GM12878 (cell line): ENCODE results near the gene TGFBR3. TPM values are rescaled to one million over a fixed set of nuclear protein-coding genes. Genes with fewer than 3 reads are reported as not detected.

Experiments used
- ATAC-seq: fragments of 200-7000 bp; cut with Tn5 transposase; 3 replicates; pipeline ENCODE4 v1.9.1; 2020; ENCODE audit warnings: mild to moderate bottlenecking, moderate library complexity
- BruUV-seq: library from RNA; stranded (reverse); fragments of 400-500 nt; replicated peaks from 2 replicates; lab custom pipeline; 2021; lab: Mats Ljungman, UMichigan
- CTCF ChIA-PET: fragments of 300-600 bp; sonication (Branson Sonifier 250); formaldehyde crosslinking; extraction: SDS; loops from one replicate; lab custom pipeline; 2021; ENCODE audit warnings: inconsistent platforms; lab: Yijun Ruan, JAX
- POLR2A ChIA-PET: fragments of 350-600 bp; formaldehyde crosslinking; extraction: SDS; loops from one replicate; lab custom pipeline; 2021; ENCODE audit warnings: inconsistent platforms; lab: Charles Lee
- RAD21 ChIA-PET: fragments of 300-600 bp; sonication (Branson Sonifier 250); formaldehyde crosslinking; loops from one replicate; lab custom pipeline; 2023; ENCODE audit warnings: antibody characterized with exemption; ENCODE audit not compliant: unreplicated experiment; lab: Charles Lee
- SMC1A ChIA-PET: fragments of 300-600 bp; sonication (Branson Sonifier 250); formaldehyde crosslinking; loops from one replicate; lab custom pipeline; 2023; ENCODE audit not compliant: unreplicated experiment, uncharacterized antibody; lab: Charles Lee
- DNase-seq: peaks from one replicate; pipeline ENCODE4 v3.0.0-alpha.2; 2011; ENCODE audit warnings: low read depth, low spot score
- FAIRE-seq: peaks from 3 replicates; lab custom pipeline; 2011; peaks lifted over from hg19 to GRCh38; lab: Jason Lieb, UNC
- H2AFZ ChIP-seq: 2 replicates; pipeline ENCODE4 v1.6.0; 2011; ENCODE audit warnings: low read depth, low read length, control low read depth; ENCODE audit not compliant: control insufficient read depth
- H3K27ac ChIP-seq: 2 replicates; pipeline ENCODE4 v1.5.1; 2011; ENCODE audit warnings: control low read depth; ENCODE audit not compliant: control insufficient read depth, insufficient read depth
- H3K27me3 ChIP-seq, 2 experiments: replicated peaks in 1 of 2; 2 replicates each; pipeline versions ENCODE4 v1.6.0 to v1.6.1; 2011; ENCODE audit warnings: low read length in 1 of 2; ENCODE audit not compliant: control insufficient read depth in 2 of 2, insufficient read depth in 2 of 2
- H3K36me3 ChIP-seq, 2 experiments: 2 replicates each; pipeline ENCODE4 v1.5.1; 2011; ENCODE audit warnings: low read length in 1 of 2; ENCODE audit not compliant: control insufficient read depth in 2 of 2, insufficient read depth in 2 of 2
- H3K4me1 ChIP-seq: 2 replicates; pipeline ENCODE4 v1.6.1; 2011; ENCODE audit warnings: mild to moderate bottlenecking, low read length, moderate library complexity, mixed read lengths; ENCODE audit not compliant: control insufficient read depth, insufficient read depth
- H3K4me2 ChIP-seq: 2 replicates; pipeline ENCODE4 v1.6.0; 2011; ENCODE audit warnings: control low read depth; ENCODE audit not compliant: control insufficient read depth, insufficient read depth
- H3K4me3 ChIP-seq: fragments of 200-600 bp; sonication (generic); 2 replicates; pipeline ENCODE4 v1.5.1; 2016
- H3K79me2 ChIP-seq: 2 replicates; pipeline ENCODE4 v1.6.0; 2011; ENCODE audit warnings: low read length; ENCODE audit not compliant: control insufficient read depth, insufficient read depth
- H3K9ac ChIP-seq: 2 replicates; pipeline ENCODE4 v1.8.0; 2011; ENCODE audit warnings: low read length, control low read depth, mixed read lengths; ENCODE audit not compliant: control insufficient read depth, insufficient read depth
- H3K9me3 ChIP-seq: replicated peaks from 3 replicates; pipeline ENCODE4 v1.5.1; 2011; ENCODE audit warnings: mild to moderate bottlenecking, low read length; ENCODE audit not compliant: control insufficient read depth, insufficient read depth
- H4K20me1 ChIP-seq: 2 replicates; pipeline ENCODE4 v1.6.0; 2011; ENCODE audit not compliant: control insufficient read depth, insufficient read depth
- ATF2 ChIP-seq: IDR thresholded peaks from 2 replicates; pipeline ENCODE4 v1.6.1; 2012; ENCODE audit warnings: low read length, inconsistent platforms
- FOXM1 ChIP-seq: IDR thresholded peaks from 2 replicates; pipeline ENCODE4 v1.6.1; 2012; ENCODE audit warnings: low read depth, mild to moderate bottlenecking, inconsistent platforms, low read length, moderate library complexity
- HDAC6 ChIP-seq: fragments of 200-600 bp; sonication (generic); IDR thresholded peaks from one replicate; pipeline ENCODE4 v1.8.0; 2017; ENCODE audit warnings: antibody characterized with exemption; ENCODE audit not compliant: unreplicated experiment
- KDM1A ChIP-seq: fragments of 200-600 bp; sonication (generic); IDR thresholded peaks from 2 replicates; pipeline ENCODE4 v1.6.1; 2016; ENCODE audit warnings: borderline replicate concordance
- MYC ChIP-seq: IDR thresholded peaks from 2 replicates; pipeline ENCODE4 v1.6.1; 2011; ENCODE audit warnings: mild to moderate bottlenecking, low read length, moderate library complexity, inconsistent platforms; ENCODE audit not compliant: insufficient read depth, insufficient replicate concordance, insufficient read length, severe bottlenecking
- NFXL1 ChIP-seq: fragments of 450-650 bp; IDR thresholded peaks from 2 replicates; pipeline ENCODE4 v1.6.1; 2017; ENCODE audit warnings: antibody characterized with exemption, mild to moderate bottlenecking, borderline replicate concordance
- POLR2AphosphoS2 ChIP-seq: IDR thresholded peaks from 2 replicates; pipeline ENCODE4 v1.6.1; 2011; ENCODE audit warnings: low read depth, mild to moderate bottlenecking, low read length, improper control_type of control experiment, moderate library complexity
- POLR2AphosphoS5 ChIP-seq: IDR thresholded peaks from 2 replicates; pipeline ENCODE4 v1.6.1; 2011; ENCODE audit warnings: mild to moderate bottlenecking, low read length, inconsistent platforms
- REST ChIP-seq: IDR thresholded peaks from 2 replicates; pipeline ENCODE4 v1.6.1; 2012; ENCODE audit warnings: mild to moderate bottlenecking, low read depth, low read length
- RFX5 ChIP-seq: IDR thresholded peaks from 2 replicates; pipeline ENCODE4 v1.6.1; 2011; ENCODE audit warnings: low read depth, low read length, improper control_type of control experiment
- RUNX3 ChIP-seq: IDR thresholded peaks from 2 replicates; pipeline ENCODE4 v1.6.1; 2012; ENCODE audit warnings: low read length, inconsistent platforms
- SPI1 ChIP-seq: IDR thresholded peaks from 2 replicates; pipeline ENCODE4 v1.6.1; 2011; ENCODE audit warnings: low read depth, mild to moderate bottlenecking, low read length, moderate library complexity, borderline replicate concordance; ENCODE audit not compliant: insufficient read depth
- SREBF2 ChIP-seq: IDR thresholded peaks from 2 replicates; pipeline ENCODE4 v1.6.1; 2012; ENCODE audit warnings: mild to moderate bottlenecking, low read length
- SUZ12 ChIP-seq: fragments of 200-600 bp; sonication (generic); IDR thresholded peaks from one replicate; pipeline ENCODE4 v1.6.1; 2018; ENCODE audit warnings: antibody characterized with exemption, mild to moderate bottlenecking; ENCODE audit not compliant: unreplicated experiment
- TAF1 ChIP-seq: IDR thresholded peaks from 2 replicates; pipeline ENCODE4 v1.6.1; 2011; ENCODE audit warnings: mild to moderate bottlenecking, low read depth, low read length, borderline replicate concordance
- WRNIP1 ChIP-seq: IDR thresholded peaks from 2 replicates; pipeline ENCODE4 v1.6.1; 2011; ENCODE audit warnings: low read depth, low read length, improper control_type of control experiment, borderline replicate concordance
- ZNF207 ChIP-seq: fragments of 450-650 bp; IDR thresholded peaks from 2 replicates; pipeline ENCODE4 v1.6.1; 2014; ENCODE audit warnings: antibody characterized with exemption, mild to moderate bottlenecking, borderline replicate concordance
- WGBS: methylation state at CpG from one replicate; pipeline ENCODE4 v1.1.6; 2016; ENCODE audit warnings: low lambda C conversion rate; ENCODE audit not compliant: insufficient replicate concordance, insufficient coverage; ENCODE audit errors: missing lambda C conversion rate; 5-methylcytosine and 5-hydroxymethylcytosine counted together
- in situ Hi-C: fragments of 300-500 bp; cut with MboI; formaldehyde crosslinking; loops from 9 replicates; pipeline ENCODE4 v1.14.3; 2018; ENCODE audit warnings: mixed read lengths
- intact Hi-C: fragments of 100-400 bp; cut with micrococcal nuclease; formaldehyde crosslinking; loops from one replicate; pipeline ENCODE4 v1.14.2; 2022; ENCODE audit not compliant: unreplicated experiment
- polyA plus RNA-seq, 11 experiments: library from polyadenylated mRNA; depleted of rRNA in 4 of 11; unstranded in 6 of 11; stranded (reverse) in 5 of 11; fragments of >200 nt; fragmentation: Nextera tagmentation in 4 of 11; fragmentation: Illumina TruSeq in 1 of 11; extraction: Ambion mirVana in 4 of 11; extraction: Trizol in 1 of 11; gene quantifications; 1 replicate in 1 of 11; 2 replicates in 10 of 11; pipeline versions ENCODE4 v1.2.1 to v1.2.3, GENCODE V29; 2011 to 2016; ENCODE audit warnings: inconsistent platforms in 2 of 11, missing spikeins in 2 of 11, low read depth in 1 of 11
- total RNA-seq, 4 experiments: library from RNA; depleted of rRNA in 3 of 4; stranded (reverse); fragments of >200 nt in 3 of 4; fragmentation: Illumina TruSeq in 1 of 4; extraction: Trizol in 1 of 4; gene quantifications; 2 replicates each; pipeline versions ENCODE4 v1.2.1 to v1.2.3, GENCODE V29; 2013 to 2021
- TF ChIP-seq, protein P1 (sequence below): IDR thresholded peaks from 2 replicates; pipeline ENCODE4 v1.6.1; 2011; ENCODE audit warnings: borderline replicate concordance, low read depth, mild to moderate bottlenecking, moderate library complexity, low read length; ENCODE audit not compliant: insufficient read depth, poor library complexity, severe bottlenecking

TGFBR3 gene
- total and polyA plus RNA-seq, 10 of the 15 experiments (the other 5 are each of a cell fraction or from before 2014, with no cell fraction given) = 2.7 to 16.5 (median 12.6) TPM

- no peak overlapping the region for H2AFZ ChIP-seq
- CTCF ChIA-PET = no interaction called here
- in situ Hi-C loops = no loop called here
- H4K20me1 ChIP-seq = no peaks in the 10 kb centered on the region
- TF ChIP-seq ZNF207 = no peak
- no peak for TF ChIP-seq HDAC6
- TF ChIP-seq RFX5 = no peak
- no peak for TF ChIP-seq NFXL1
- TF ChIP-seq TAF1 = no peak
- TF ChIP-seq KDM1A = no peak
- no peak for TF ChIP-seq WRNIP1
- no peak for TF ChIP-seq POLR2AphosphoS5
- TF ChIP-seq POLR2AphosphoS2 = no peak
- TF ChIP-seq, protein P1, sequence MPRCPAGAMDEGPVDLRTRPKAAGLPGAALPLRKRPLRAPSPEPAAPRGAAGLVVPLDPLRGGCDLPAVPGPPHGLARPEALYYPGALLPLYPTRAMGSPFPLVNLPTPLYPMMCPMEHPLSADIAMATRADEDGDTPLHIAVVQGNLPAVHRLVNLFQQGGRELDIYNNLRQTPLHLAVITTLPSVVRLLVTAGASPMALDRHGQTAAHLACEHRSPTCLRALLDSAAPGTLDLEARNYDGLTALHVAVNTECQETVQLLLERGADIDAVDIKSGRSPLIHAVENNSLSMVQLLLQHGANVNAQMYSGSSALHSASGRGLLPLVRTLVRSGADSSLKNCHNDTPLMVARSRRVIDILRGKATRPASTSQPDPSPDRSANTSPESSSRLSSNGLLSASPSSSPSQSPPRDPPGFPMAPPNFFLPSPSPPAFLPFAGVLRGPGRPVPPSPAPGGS = no peak
- TF ChIP-seq MYC = no peak
- TF ChIP-seq RUNX3 = no peak
- no peak for TF ChIP-seq SUZ12
- no peak for TF ChIP-seq SPI1
- no peak for TF ChIP-seq ATF2
- TF ChIP-seq REST = no peak
- TF ChIP-seq FOXM1 = no peak
- TF ChIP-seq SREBF2 = no peak
- POLR2A ChIA-PET = interaction anchor here (0.6 kb wide), 1 partner anchor 134 kb away, joined by 3 read pairs; no protein-coding TSS in a partner anchor
- no peak for ATAC-seq
- intact Hi-C loops = no loop called here
- H3K4me1 ChIP-seq = no peaks in the 10 kb centered on the region
- no peak for DNase-seq
- peaks cover 2% of the 10 kb centered on the region; the same call in 1 of the 3 replicates for H3K9me3 ChIP-seq
- no peak overlapping the region for H3K4me3 ChIP-seq
- no peak overlapping the region for H3K9ac ChIP-seq
- 71% methylated on average over 4 of the region's 4 CpGs for WGBS
- no TSS peak for BruUV-seq
- H3K36me3 ChIP-seq = no peaks in the 10 kb centered on the region; a peak in 1 of 4 replicates
- RAD21 ChIA-PET = no interaction called here
- no peak for FAIRE-seq
- H3K79me2 ChIP-seq = no peaks in the 10 kb centered on the region
- no peak overlapping the region for H3K4me2 ChIP-seq
- H3K27ac ChIP-seq = no peak overlapping the region
- SMC1A ChIA-PET = interaction anchor here (1.3 kb wide), 1 partner anchor 9 kb away, joined by 3 read pairs; no protein-coding TSS in a partner anchor
- H3K27me3 ChIP-seq = no peaks in the 10 kb centered on the region
These were observed 143.1 kb downstream of the TGFBR3 start for GRCh38 chr1:91742848-91743292.
